OCI-LY7 (cell line): ENCODE results near the gene PRLR. TPM values are rescaled to one million over a fixed set of nuclear protein-coding genes. Genes with fewer than 3 reads are reported as not detected.

Experiments
- BruUV-seq: library from RNA; stranded (reverse); fragments of 400-500 nt; replicated peaks from 2 replicates; lab custom pipeline; 2021; lab: Mats Ljungman, UMichigan
- CTCF ChIA-PET: fragments of 300-600 bp; sonication (Branson Sonifier 250); formaldehyde crosslinking; loops from one replicate; lab custom pipeline; 2022; ENCODE audit warnings: antibody characterized with exemption; ENCODE audit not compliant: unreplicated experiment; lab: Charles Lee
- POLR2A ChIA-PET: fragments of 300-600 bp; sonication (Branson Sonifier 250); formaldehyde crosslinking; loops from one replicate; lab custom pipeline; 2022; ENCODE audit warnings: antibody characterized with exemption; lab: Charles Lee
- DNase-seq: peaks from one replicate; pipeline ENCODE4 v3.0.0-alpha.2; 2015; ENCODE audit warnings: low spot score
- H2AFZ ChIP-seq: fragments of 200-600 bp; sonication (generic), shearing (Covaris generic); 2 replicates; pipeline ENCODE4 v1.6.1; 2014; ENCODE audit warnings: mild to moderate bottlenecking, antibody characterized with exemption, low read length, moderate library complexity
- H3K27ac ChIP-seq: fragments of 200-600 bp; sonication (generic); 2 replicates; pipeline ENCODE4 v1.5.1; 2014; ENCODE audit warnings: mixed run types, low read depth, mild to moderate bottlenecking, moderate library complexity, low read length, inconsistent platforms; ENCODE audit not compliant: poor library complexity, severe bottlenecking
- H3K36me3 ChIP-seq: fragments of 200-600 bp; sonication (generic); 2 replicates; pipeline ENCODE4 v1.6.1; 2014; ENCODE audit warnings: mild to moderate bottlenecking, antibody characterized with exemption, low read length, moderate library complexity, mixed read lengths; ENCODE audit not compliant: insufficient read depth
- H3K4me1 ChIP-seq: fragments of 200-600 bp; sonication (generic); 2 replicates; pipeline ENCODE4 v1.5.1; 2014; ENCODE audit warnings: mild to moderate bottlenecking, low read length; ENCODE audit not compliant: insufficient read depth, poor library complexity, severe bottlenecking
- H3K4me2 ChIP-seq: fragments of 200-600 bp; sonication (generic); 2 replicates; pipeline ENCODE4 v1.6.1; 2014; ENCODE audit warnings: mild to moderate bottlenecking, low read length
- H3K4me3 ChIP-seq: fragments of 200-600 bp; sonication (generic); 2 replicates; pipeline ENCODE4 v1.5.1; 2014; ENCODE audit warnings: mild to moderate bottlenecking, low read depth, low read length; ENCODE audit not compliant: poor library complexity, severe bottlenecking
- H3K79me2 ChIP-seq: fragments of 200-600 bp; sonication (generic); 2 replicates; pipeline ENCODE4 v1.6.1; 2016; ENCODE audit warnings: low read depth, mild to moderate bottlenecking, low read length, moderate library complexity, mixed read lengths; ENCODE audit not compliant: insufficient read depth
- H3K9me2 ChIP-seq: fragments of 200-600 bp; sonication (generic); 2 replicates; pipeline ENCODE4 v1.6.1; 2016; ENCODE audit warnings: mild to moderate bottlenecking, low read length, mixed read lengths; ENCODE audit not compliant: insufficient read depth
- H3K9me3 ChIP-seq: fragments of 200-600 bp; sonication (generic); 2 replicates; pipeline ENCODE4 v1.6.1; 2014; ENCODE audit warnings: mild to moderate bottlenecking, mixed run types, low read length, mixed read lengths
- H4K20me1 ChIP-seq: fragments of 200-600 bp; sonication (generic); 2 replicates; pipeline ENCODE4 v1.6.1; 2014; ENCODE audit warnings: mild to moderate bottlenecking, antibody characterized with exemption, low read length, moderate library complexity, mixed read lengths; ENCODE audit not compliant: insufficient read depth
- CTCF ChIP-seq: fragments of 200-600 bp; sonication (generic); conservative IDR thresholded peaks from 2 replicates; pipeline ENCODE4 v1.5.1; 2014; ENCODE audit warnings: mild to moderate bottlenecking, antibody characterized with exemption, low read length, moderate library complexity, mixed read lengths
- EZH2phosphoT487 ChIP-seq: fragments of 200-600 bp; sonication (generic); IDR thresholded peaks from 2 replicates; pipeline ENCODE4 v1.6.1; 2018; ENCODE audit warnings: low read depth, borderline replicate concordance, mild to moderate bottlenecking, mixed run types, antibody characterized with exemption, low read length, moderate library complexity, mixed read lengths
- intact Hi-C: fragments of 100-400 bp; cut with micrococcal nuclease; formaldehyde crosslinking; loops from one replicate; pipeline ENCODE4 v1.10.0; 2022; ENCODE audit not compliant: unreplicated experiment
- total RNA-seq, 2 experiments: library from RNA; depleted of rRNA in 1 of 2; stranded (reverse); fragments of >200 nt in 1 of 2; shearing (Covaris generic) in 1 of 2; gene quantifications; 2 replicates each; pipeline ENCODE4 v1.2.3, GENCODE V29; 2014 to 2022

Gene PRLR
- total RNA-seq, 2 experiments from 2014 or later, result not detected

- Histone ChIP-seq H3K4me3 (no peak overlapping the region), H4K20me1 (no peaks in the 10 kb centered on the region), H3K27ac (no peak overlapping the region), H2AFZ (no peak overlapping the region), H3K9me2 (no peaks in the 10 kb centered on the region), H3K36me3 (no peaks in the 10 kb centered on the region), H3K79me2 (no peaks in the 10 kb centered on the region), H3K4me1 (no peaks in the 10 kb centered on the region), H3K4me2 (no peak overlapping the region), H3K9me3 (no peaks in the 10 kb centered on the region)
- no peak for DNase-seq
- POLR2A ChIA-PET, result no interaction called here
- no peak for TF ChIP-seq EZH2phosphoT487
- TF ChIP-seq CTCF, result no peak
- intact Hi-C loops, result no loop called here
- CTCF ChIA-PET, result no interaction called here
- BruUV-seq, result no TSS peak
Measured at GRCh38 chr5:35131723-35132122, 98.6 kb downstream of the PRLR start.

- no peaks in the 10 kb centered on the region for H4K20me1 ChIP-seq
- ChIA-PET POLR2A (interaction anchor here (0.6 to 0.7 kb wide), 2 partner anchors 14 to 188 kb away, joined by 3 to 5 read pairs; no protein-coding TSS in a partner anchor), CTCF (no interaction called here)
- no peaks in the 10 kb centered on the region for H3K9me3 ChIP-seq
- no peak for TF ChIP-seq CTCF
- no peak for TF ChIP-seq EZH2phosphoT487
- intact Hi-C loops, result no loop called here
- no peak for DNase-seq
- no TSS peak for BruUV-seq
- H3K4me3 ChIP-seq, result no peak overlapping the region
- no peak overlapping the region for H3K27ac ChIP-seq
- no peak overlapping the region for H2AFZ ChIP-seq
- no peak overlapping the region for H3K4me2 ChIP-seq
- H3K79me2 ChIP-seq, result no peaks in the 10 kb centered on the region
- H3K9me2 ChIP-seq, result no peaks in the 10 kb centered on the region
- no peaks in the 10 kb centered on the region for H3K4me1 ChIP-seq
- H3K36me3 ChIP-seq, result no peaks in the 10 kb centered on the region
Measured at GRCh38 chr5:35129921-35130485, 100.3 kb downstream of the PRLR start.

GRCh38 chr5:35129276-35129675, 101.0 kb downstream of the PRLR start:
- H2AFZ ChIP-seq, result no peak overlapping the region
- no peak overlapping the region for H3K4me2 ChIP-seq
- POLR2A ChIA-PET, result interaction anchor here (0.5 kb wide), 1 partner anchor 12 kb away, joined by 3 read pairs; no protein-coding TSS in a partner anchor
- intact Hi-C loops, result no loop called here
- no peak overlapping the region for H3K27ac ChIP-seq
- CTCF ChIA-PET, result no interaction called here
- no peaks in the 10 kb centered on the region for H3K36me3 ChIP-seq
- no peaks in the 10 kb centered on the region for H3K79me2 ChIP-seq
- H3K9me2 ChIP-seq, result no peaks in the 10 kb centered on the region
- no peaks in the 10 kb centered on the region for H4K20me1 ChIP-seq
- no peaks in the 10 kb centered on the region for H3K9me3 ChIP-seq
- no peak overlapping the region for H3K4me3 ChIP-seq
- no peak for DNase-seq
- no peaks in the 10 kb centered on the region for H3K4me1 ChIP-seq
- no TSS peak for BruUV-seq
- TF ChIP-seq CTCF (no peak), EZH2phosphoT487 (no peak)
